ENCODE data around the gene AGK. TPM values are rescaled to one million over a fixed set of nuclear protein-coding genes. Genes with fewer than 3 reads are reported as not detected.

Gene AGK
- total and polyA plus RNA-seq, 2 of the 8 experiments (the other 6 are each of a cell fraction or from before 2014, with no cell fraction given) = 25.8 to 34.0 TPM

DNA sequence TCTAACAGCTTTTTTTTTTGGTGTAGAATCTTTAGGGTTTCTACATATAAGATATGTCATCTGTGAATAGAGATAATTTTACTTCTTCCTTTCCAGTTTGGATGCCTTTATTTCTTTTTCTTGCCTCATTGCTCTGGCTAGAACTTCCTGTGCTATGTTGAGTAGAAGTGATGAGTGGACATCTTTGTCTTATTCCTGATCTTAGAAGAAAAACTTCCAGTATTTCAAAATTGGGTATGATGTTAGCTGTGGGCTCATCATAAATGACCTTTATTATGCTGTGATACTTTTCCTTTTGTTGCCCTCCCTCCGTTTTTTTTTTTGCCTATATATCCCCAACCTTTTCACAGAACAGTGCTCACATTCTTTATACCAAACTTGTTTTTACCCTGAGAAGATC lies 8.8 kb downstream of the AGK start:
- Histone ChIP-seq H3K4me3 (ENCODE audit: extremely low read depth in 1 of 4, insufficient read depth in 2 of 4, low read depth in 3 of 4, low read length in 4 of 4) (no peak overlapping the region), H2BK5ac (ENCODE audit: low read depth, low read length) (no peak overlapping the region), H3K14ac (ENCODE audit: insufficient read length) (no peak overlapping the region), H3K23ac (ENCODE audit: insufficient read length) (no peak overlapping the region), H4K8ac (ENCODE audit: extremely low read depth, insufficient read depth, low read length) (no peak overlapping the region), H2BK120ac (replicated peaks; ENCODE audit: low read depth, low read length) (no peak overlapping the region), H3K27me3 (replicated peaks in 1 of 4; ENCODE audit: control insufficient read depth in 3 of 4, extremely low read depth in 1 of 4, insufficient read depth in 3 of 4, low read length in 3 of 4) (no peaks in the 10 kb centered on the region), H2BK15ac (ENCODE audit: low read length) (no peak overlapping the region), H3K9me3 (ENCODE audit: insufficient read depth in 2 of 2, low read depth in 1 of 2, low read length in 1 of 2) (no peaks in the 10 kb centered on the region; a peak in 1 of 4 replicates), H3K18ac (ENCODE audit: extremely low read depth, low read length) (no peak overlapping the region), H3K36me3 (ENCODE audit: control insufficient read depth in 2 of 4, insufficient read depth in 4 of 4, low read length in 3 of 4) (peaks cover 0 to 16% (median 6%) of the 10 kb centered on the region in 4 experiments; a peak in 5 of 8 replicates), H3K79me2 (ENCODE audit: control insufficient read depth in 1 of 2, insufficient read depth in 2 of 2, low read length in 2 of 2) (peaks cover 0 to 11% of the 10 kb centered on the region in 2 experiments; a peak in 2 of 4 replicates), H2BK12ac (ENCODE audit: low read depth, low read length) (no peak overlapping the region), H3K23me2 (ENCODE audit: low read depth, low read length) (peaks cover 2% of the 10 kb centered on the region; the same call in 1 of the 2 replicates), H4K20me1 (replicated peaks in 1 of 2; ENCODE audit: control insufficient read depth in 1 of 2, insufficient read depth in 2 of 2, low read length in 2 of 2) (no peaks in the 10 kb centered on the region), H3K79me1 (ENCODE audit: low read depth, low read length) (no peaks in the 10 kb centered on the region; the same call in 1 of the 2 replicates), H4K5ac (ENCODE audit: insufficient read length, low read depth, low read length) (no peak overlapping the region), H4K91ac (replicated peaks; ENCODE audit: insufficient read length, low read length) (no peak overlapping the region), H3K56ac (replicated peaks; ENCODE audit: insufficient read length, low read depth, low read length) (no peak overlapping the region), H3K4me2 (ENCODE audit: insufficient read depth in 1 of 2, low read depth in 2 of 2, low read length in 2 of 2) (no peak overlapping the region), H2AFZ (ENCODE audit: low read length) (no peak overlapping the region), H2AK5ac (ENCODE audit: low read depth, low read length) (no peak overlapping the region), H3K27ac (ENCODE audit: low read depth, low read length) (no peak overlapping the region), H3K4ac (replicated peaks; ENCODE audit: insufficient read length, low read depth, low read length) (no peak overlapping the region), H3K9ac (replicated peaks in 1 of 4; ENCODE audit: extremely low read depth in 1 of 4, low read depth in 3 of 4, low read length in 3 of 4) (no peak overlapping the region), H2BK20ac (ENCODE audit: low read length) (no peak overlapping the region), H3K4me1 (replicated peaks in 1 of 4; ENCODE audit: control insufficient read depth in 3 of 4, insufficient read depth in 4 of 4, low read length in 3 of 4) (peaks cover 0 to 2% (median 0%) of the 10 kb centered on the region in 4 experiments; a peak in 2 of 7 replicates)
- no peak for DNase-seq (ENCODE audit: low read depth in 1 of 2, low spot score in 2 of 2)
- FAIRE-seq = no peak
- TF ChIP-seq BCL11A (IDR thresholded peaks at IDR 0.05; ENCODE audit: low read depth in 2 of 2, low read length in 2 of 2) = no peak
- no peak for TF ChIP-seq SAP30 (IDR thresholded peaks at IDR 0.05; ENCODE audit: insufficient read depth, insufficient replicate concordance, low read length)
- TF ChIP-seq EZH2 (IDR thresholded peaks at IDR 0.05; ENCODE audit: low read depth, low read length, severe bottlenecking) = no peak
- no peak for TF ChIP-seq TAF1 (IDR thresholded peaks at IDR 0.05; ENCODE audit: low read depth, low read length)
- no peak for TF ChIP-seq NANOG (IDR thresholded peaks at IDR 0.05; ENCODE audit: insufficient read depth, low read depth, low read length, poor library complexity, severe bottlenecking)
- no peak for TF ChIP-seq CTCF (IDR thresholded peaks at IDR 0.05; ENCODE audit: control extremely low read depth in 1 of 3, insufficient read depth in 1 of 3, low read depth in 1 of 3, low read length in 3 of 3)
- no peak for TF ChIP-seq JUND (IDR thresholded peaks at IDR 0.05; ENCODE audit: low read length)
- TF ChIP-seq CHD2 (IDR thresholded peaks at IDR 0.05; ENCODE audit: low read length) = no peak
- ChIA-PET CTCF (ENCODE audit: partially characterized antibody) (interaction anchor here (1.7 kb wide), 1 partner anchor 83 kb away, joined by 3 read pairs; no protein-coding TSS in a partner anchor), POLR2A (ENCODE audit: partially characterized antibody) (no interaction called here)
- WGBS, 2 experiments (ENCODE audit: extremely low coverage in 1 of 2, insufficient coverage in 1 of 2, insufficient read length in 1 of 2, insufficient replicate concordance in 2 of 2, low coverage in 1 of 2, low lambda C conversion rate in 2 of 2, missing lambda C conversion rate in 1 of 2) = 83% methylated on average over 1 of the region's 1 CpG; no CpG with 5 or more reads in 1 of the 2 experiments
